Heart left ventricle (tissue), 16 donors: ENCODE data around the gene ARFRP1. TPM values are rescaled to one million over a fixed set of nuclear protein-coding genes. Genes with fewer than 3 reads are reported as not detected.
A peak's percentile ranks its signal among the peaks of the same experiment; 100 is the strongest.

Source experiments
- ATAC-seq, 4 donors: fragments of 200-7000 bp; cut with Tn5 transposase; one replicate each; pipeline ENCODE4 v1.9.1; 2020 to 2022; ENCODE audit warnings: moderate library complexity in 4 of 4, mild to moderate bottlenecking in 3 of 4, moderate number of reproducible peaks in 1 of 4
- DNase-seq, 5 donors: peaks; one replicate each; pipeline ENCODE4 v3.0.0-alpha.2; 2020
- H3K27ac ChIP-seq, 12 donors: fragments of 200-600 bp; sonication (generic) in 4 of 12; one replicate each; pipeline versions ENCODE4 v1.5.0 to v1.8.0; 2016 to 2022; ENCODE audit warnings: mild to moderate bottlenecking in 2 of 12
- H3K27me3 ChIP-seq, 9 donors: fragments of 200-600 bp; sonication (generic) in 2 of 9; one replicate each; pipeline versions ENCODE4 v1.5.1 to v1.8.0; 2016 to 2022; ENCODE audit warnings: mild to moderate bottlenecking in 3 of 9
- H3K36me3 ChIP-seq, 9 donors: fragments of 200-600 bp; sonication (generic) in 2 of 9; one replicate each; pipeline versions ENCODE4 v1.5.0 to v1.8.0; 2018 to 2022; ENCODE audit warnings: mild to moderate bottlenecking in 2 of 9
- H3K4me1 ChIP-seq, 12 donors: fragments of 200-600 bp; sonication (generic) in 4 of 12; one replicate each; pipeline versions ENCODE4 v1.5.0 to v1.8.0; 2016 to 2022; ENCODE audit warnings: mild to moderate bottlenecking in 3 of 12
- H3K4me3 ChIP-seq, 12 donors: fragments of 200-600 bp; sonication (generic) in 4 of 12; one replicate each; pipeline versions ENCODE4 v1.5.0 to v1.8.0; 2017 to 2022; ENCODE audit warnings: mild to moderate bottlenecking in 9 of 12, moderate library complexity in 4 of 12
- H3K9me3 ChIP-seq, 12 donors: fragments of 200-600 bp; sonication (generic) in 4 of 12; one replicate each; pipeline versions ENCODE4 v1.5.0 to v1.8.0; 2016 to 2022; ENCODE audit warnings: mild to moderate bottlenecking in 1 of 12
- CTCF ChIP-seq, 12 donors: fragments of 200-600 bp; sonication (generic) in 4 of 12; IDR thresholded peaks; one replicate each; pipeline versions ENCODE4 v1.5.0 to v1.8.0; 2018 to 2022; ENCODE audit warnings: antibody characterized with exemption in 12 of 12, mild to moderate bottlenecking in 5 of 12
- POLR2A ChIP-seq, 2 donors: fragments of 450-650 bp; IDR thresholded peaks; one replicate each; pipeline ENCODE4 v1.6.1; 2017; ENCODE audit warnings: antibody characterized with exemption in 2 of 2, mild to moderate bottlenecking in 2 of 2, moderate library complexity in 2 of 2
- WGBS, 4 donors: extraction: QIAGEN DNeasy Blood & Tissue Kit in 2 of 4; methylation state at CpG; one replicate each; pipeline versions ENCODE4 v1.1.5 to v1.1.7; 2013 to 2018; 5-methylcytosine and 5-hydroxymethylcytosine counted together
- intact Hi-C, 10 donors: fragments of 100-400 bp; cut with DNase I; formaldehyde crosslinking; loops; one replicate each; pipeline versions ENCODE4 v1.11.1 to v1.14.2; 2022
- polyA plus RNA-seq, 2 donors: library from polyadenylated mRNA; stranded (reverse); fragments of 200-250 nt; gene quantifications; one replicate each; pipeline ENCODE4 v1.2.3, GENCODE V29; 2013
- total RNA-seq, 9 donors: library from RNA; depleted of rRNA in 2 of 9; stranded (reverse); fragments of >200 nt in 2 of 9; fragmentation: NEBNext Ultra II Directional in 3 of 9; extraction: Animal tissue kit (Norgen Biotek cat#: 25700) in 3 of 9; gene quantifications; one replicate each; pipeline versions ENCODE4 v1.1.0 to v1.2.4, GENCODE V29; 2016 to 2023
- donor health status: ischemic (EF 13 %, LVEDD 7.1; RV severe dilation, severe dysfunction).
- donor health status: healthy with polysubstance abuse.
- donor health status: DM: no; HTN: yes; CAD: no.
- donor health status: DM: no; HTN: no; CAD: no.
- donor health status: ischemic (EF 25% LVEDD 6.9; RV normal size, moderate dysfunction).
- donor health status: ischemic (EF 25% LVEDD 5.7; RV mildly dilated, moderate dysfunction).
- donor health status: healthy.
- donor health status: DM: yes; HTN: yes; CAD: no.
- donor health status: ischemic (EF 35%, LVEDD 5.7; RV mildly dilated, moderate dysfunction).
- donor health status: nonischemic (EF 11% LVEDD 7.7; RV severe dilation, severe dysfunction).
- donor health status: DM: yes; HTN: yes; CAD: no.
- donor health status: PGD.
- donor health status: ischemic (EF 29% LVEDD 5.4; RV normal size, mild dysfunction).
- donor health status: nonischemic (EF 23%, LVEDD 6.1; RV moderate dilation, normal function).

ARFRP1 gene
- total and polyA plus RNA-seq, 11 donors = 27.3 to 47.8 (median 35.9) TPM

GRCh38 chr20:63697868-63698545, 9.8 kb downstream of the ARFRP1 start:
- ATAC-seq (no peak), DNase-seq (peak in 1 of 5 donors; percentile 26)
- H3K9me3 ChIP-seq = no peaks in the 10 kb centered on the region
- H3K36me3 ChIP-seq = peaks cover 0 to 45% (median 20%) of the 10 kb centered on the region in 9 donors
- peaks cover 11 to 52% (median 38%) of the 10 kb centered on the region in 12 donors for H3K4me1 ChIP-seq
- no peak for TF ChIP-seq CTCF (IDR thresholded peaks at IDR 0.05)
- no peak for TF ChIP-seq POLR2A (IDR thresholded peaks at IDR 0.05)
- no peaks in the 10 kb centered on the region for H3K27me3 ChIP-seq
- peak overlapping the region in 1 of 12 donors; percentile 43 for H3K4me3 ChIP-seq
- WGBS, 4 donors = 81 to 85% (median 83%) methylated on average over 35 to 40 of the region's 40 CpGs
- peak overlapping the region in 3 of 12 donors; percentile 60 to 89 (median 79) for H3K27ac ChIP-seq
- intact Hi-C loops = loop anchor here in 1 of 10 donors (10.0 kb wide), 1 partner anchor 277 kb away; the partner anchor contains the start of gene SAMD10

GRCh38 chr20:63697357-63697867, 10.4 kb downstream of the ARFRP1 start:
- Histone ChIP-seq H3K4me3 (peak overlapping the region in 1 of 12 donors; percentile 43), H3K4me1 (peaks cover 11 to 55% (median 38%) of the 10 kb centered on the region in 12 donors), H3K36me3 (peaks cover 0 to 45% (median 20%) of the 10 kb centered on the region in 9 donors), H3K27me3 (no peaks in the 10 kb centered on the region), H3K9me3 (no peaks in the 10 kb centered on the region), H3K27ac (peak overlapping the region in 3 of 12 donors; percentile 78 to 89 (median 79))
- ATAC-seq (peak in 1 of 4 donors; percentile 0), DNase-seq (peak in 1 of 5 donors; percentile 29)
- intact Hi-C loops = loop anchor here in 1 of 10 donors (10.0 kb wide), 1 partner anchor 277 kb away; the partner anchor contains the start of gene SAMD10
- 59 to 62% (median 61%) methylated on average over 6 to 7 of the region's 7 CpGs for WGBS, 4 donors
- no peak for TF ChIP-seq CTCF (IDR thresholded peaks at IDR 0.05)

DNA sequence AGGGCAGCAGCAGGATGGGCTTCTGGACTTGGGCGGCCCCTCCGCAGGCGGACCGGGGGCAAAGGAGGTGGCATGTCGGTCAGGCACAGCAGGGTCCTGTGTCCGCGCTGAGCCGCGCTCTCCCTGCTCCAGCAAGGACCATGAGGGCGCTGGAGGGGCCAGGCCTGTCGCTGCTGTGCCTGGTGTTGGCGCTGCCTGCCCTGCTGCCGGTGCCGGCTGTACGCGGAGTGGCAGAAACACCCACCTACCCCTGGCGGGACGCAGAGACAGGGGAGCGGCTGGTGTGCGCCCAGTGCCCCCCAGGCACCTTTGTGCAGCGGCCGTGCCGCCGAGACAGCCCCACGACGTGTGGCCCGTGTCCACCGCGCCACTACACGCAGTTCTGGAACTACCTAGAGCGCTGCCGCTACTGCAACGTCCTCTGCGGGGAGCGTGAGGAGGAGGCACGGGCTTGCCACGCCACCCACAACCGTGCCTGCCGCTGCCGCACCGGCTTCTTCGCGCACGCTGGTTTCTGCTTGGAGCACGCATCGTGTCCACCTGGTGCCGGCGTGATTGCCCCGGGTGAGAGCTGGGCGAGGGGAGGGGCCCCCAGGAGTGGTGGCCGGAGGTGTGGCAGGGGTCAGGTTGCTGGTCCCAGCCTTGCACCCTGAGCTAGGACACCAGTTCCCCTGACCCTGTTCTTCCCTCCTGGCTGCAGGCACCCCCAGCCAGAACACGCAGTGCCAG, 11.0 kb downstream of the ARFRP1 start, which contains the start of gene TNFRSF6B:
TNFRSF6B (plus strand) TSS at position 25 of the 729 bp plus-strand sequence; CDS start at position 141, 116 bp downstream.
- TF ChIP-seq POLR2A (IDR thresholded peaks at IDR 0.05) (no peak), CTCF (IDR thresholded peaks at IDR 0.05) (no peak)
- ATAC-seq = peak in 1 of 4 donors; percentile 0
- Histone ChIP-seq H3K27ac (peak within 1 kb of the TSS in 11 of 12 donors; percentile 11 to 89 (median 77)), H3K9me3 (no peaks in the 10 kb centered on the region), H3K27me3 (no peaks in the 10 kb centered on the region), H3K4me3 (peak within 1 kb of the TSS in 8 of 12 donors; percentile 3 to 43 (median 24)), H3K4me1 (peaks cover 11 to 61% (median 38%) of the 10 kb centered on the region in 12 donors), H3K36me3 (peaks cover 0 to 45% (median 20%) of the 10 kb centered on the region in 9 donors)
- intact Hi-C loops = loop anchor here in 1 of 10 donors (10.0 kb wide), 1 partner anchor 278 kb away; the partner anchor contains the start of gene SAMD10
- peak in 4 of 5 donors; percentile 32 to 67 (median 36) for DNase-seq
- 20 to 40% (median 30%) methylated on average over 38 to 52 of the region's 52 CpGs for WGBS, 4 donors
